Measurements from ENCODE around the gene ZNF689. TPM values are rescaled to one million over a fixed set of nuclear protein-coding genes. Genes with fewer than 3 reads are reported as not detected.

Gene ZNF689
- total RNA-seq, 1 experiment from 2014 or later: 6.1 TPM

Other genes starting within 250 kb of the ZNF689 start
- gene TBC1D10B, start 239.9 kb downstream of the ZNF689 start, total RNA-seq (2022): 46.5 and 48.0 TPM in 2 replicates
- 1.2 and 1.6 TPM in 2 replicates for gene MYL11, start 235.6 kb downstream of the ZNF689 start, total RNA-seq (2022)
- 1.3 and 1.7 TPM in 2 replicates for gene SEPTIN1, start 227.8 kb downstream of the ZNF689 start, total RNA-seq (2022)
- gene ZNF48, start 215.0 kb downstream of the ZNF689 start, total RNA-seq (2022): 11.0 and 12.4 TPM in 2 replicates
- 8.1 and 8.3 TPM in 2 replicates for gene ZNF771, start 202.8 kb downstream of the ZNF689 start, total RNA-seq (2022)
- 29.1 and 42.4 TPM in 2 replicates for gene DCTPP1, start 180.4 kb downstream of the ZNF689 start, total RNA-seq (2022)
- 51.9 and 73.3 TPM in 2 replicates for gene SEPHS2, start 164.5 kb downstream of the ZNF689 start, total RNA-seq (2022)
- gene ITGAL, start 137.6 kb downstream of the ZNF689 start, total RNA-seq (2022): not detected in 2 replicates
- gene ZNF768, start 83.8 kb downstream of the ZNF689 start, total RNA-seq (2022): 38.6 and 39.3 TPM in 2 replicates
- gene ZNF747, start 75.5 kb downstream of the ZNF689 start, total RNA-seq (2022): 13.7 TPM in 2 replicates
- 8.3 and 10.6 TPM in 2 replicates for gene ZNF764, start 52.0 kb downstream of the ZNF689 start, total RNA-seq (2022)
- 9.0 and 11.6 TPM in 2 replicates for gene ZNF688, start 38.7 kb downstream of the ZNF689 start, total RNA-seq (2022)
- gene ZNF785, start 24.7 kb downstream of the ZNF689 start, total RNA-seq (2022): 12.8 and 16.3 TPM in 2 replicates
- gene PRR14, start 40.6 kb upstream of the ZNF689 start, total RNA-seq (2022): 39.4 and 41.4 TPM in 2 replicates
- 69.1 and 80.8 TPM in 2 replicates for gene FBRS, start 48.0 kb upstream of the ZNF689 start, total RNA-seq (2022)
- 52.3 and 60.7 TPM in 2 replicates for gene SRCAP, start 88.8 kb upstream of the ZNF689 start, total RNA-seq (2022)
- 28.0 and 28.4 TPM in 2 replicates for gene PHKG2, start 138.0 kb upstream of the ZNF689 start, total RNA-seq (2022)
- gene CFAP119, start 151.7 kb upstream of the ZNF689 start, total RNA-seq (2022): 4.8 and 5.2 TPM in 2 replicates
- gene RNF40, start 151.9 kb upstream of the ZNF689 start, total RNA-seq (2022): 78.0 and 85.0 TPM in 2 replicates
- gene ZNF629, start 176.8 kb upstream of the ZNF689 start, total RNA-seq (2022): 10.9 and 14.1 TPM in 2 replicates

All from MCF 10A (cell line).